ENCODE measurements around the gene RNF114.
A peak's percentile ranks its signal among the peaks of the same experiment; 100 is the strongest.
"Not testable (repeated sequence)": the region's sequence is repeated elsewhere in the genome, so short reads cannot be mapped to it uniquely, and the experiment has no call there.

RNF114 gene

GRCh38 chr20:49955830-49956396 lies 19.7 kb downstream of the RNF114 start:
- not testable (repeated sequence) for H3K27ac ChIP-seq, H3K4me3 ChIP-seq

- Histone ChIP-seq H3K27ac (no peak overlapping the region), H3K4me3 (no peak overlapping the region)
These were observed 20.5 kb downstream of the RNF114 start for GRCh38 chr20:49956689-49957088.

DNA sequence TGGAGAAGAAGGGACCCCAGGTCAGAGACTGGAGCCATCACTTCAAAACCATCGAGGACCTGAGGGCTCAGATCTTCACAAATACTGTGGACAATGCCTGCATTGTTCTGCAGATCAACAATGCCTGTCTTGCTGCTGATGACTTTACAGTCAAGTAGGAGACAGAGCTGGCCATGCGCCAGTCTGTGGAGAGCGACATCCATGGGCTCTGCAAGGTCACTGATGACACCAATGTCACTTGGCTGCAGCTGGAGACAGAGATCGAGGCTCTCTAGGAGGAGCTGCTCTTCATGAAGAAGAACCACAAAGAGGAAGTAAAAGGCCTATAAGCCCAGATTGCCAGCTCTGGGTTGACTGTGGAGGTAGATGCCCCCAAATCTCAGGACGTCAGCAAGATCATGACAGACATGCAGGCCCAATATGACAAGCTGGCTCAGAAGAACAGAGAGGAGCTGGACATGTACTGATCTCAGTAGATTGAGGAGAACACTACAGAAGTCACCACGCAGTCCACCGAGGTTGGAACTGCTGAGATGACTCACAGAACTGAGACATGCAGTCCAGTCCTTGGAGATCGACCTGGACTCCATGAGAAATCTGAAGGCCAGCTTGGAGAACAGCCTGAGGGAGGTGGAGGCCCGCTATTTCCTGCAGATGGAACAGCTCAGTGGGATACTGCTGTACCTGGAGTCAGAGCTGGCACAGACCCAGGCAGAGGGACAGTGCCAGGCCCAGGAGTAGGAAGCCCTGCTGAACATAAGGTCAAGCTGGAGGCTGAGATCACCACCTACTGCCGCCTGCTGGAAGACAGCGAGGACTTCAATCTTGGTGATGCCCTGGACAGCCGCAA lies 21.1 kb downstream of the RNF114 start:
- not testable (repeated sequence) for H3K4me3 ChIP-seq, H3K27ac ChIP-seq

DNA sequence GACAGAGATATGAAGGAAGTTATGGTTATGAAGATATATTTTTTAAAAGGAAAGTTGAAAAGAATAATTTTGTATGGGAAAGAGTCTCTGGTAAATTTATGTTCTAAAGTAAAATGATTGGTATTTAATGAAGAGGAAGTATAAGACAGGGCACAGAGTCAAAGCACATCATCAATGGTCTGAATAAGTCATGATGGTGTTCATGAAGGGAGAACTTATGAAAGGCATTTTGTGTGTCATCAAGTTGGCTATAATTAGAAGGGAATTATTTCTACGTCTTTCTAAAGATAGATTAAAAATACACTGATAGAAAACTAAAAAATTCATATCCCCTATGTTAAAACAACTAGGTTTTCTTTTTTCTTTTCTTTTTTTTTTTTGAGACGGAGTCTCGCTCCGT lies 25.2 kb downstream of the RNF114 start:
- Histone ChIP-seq H3K4me3 (no peak overlapping the region), H3K27ac (no peak overlapping the region)

DNA sequence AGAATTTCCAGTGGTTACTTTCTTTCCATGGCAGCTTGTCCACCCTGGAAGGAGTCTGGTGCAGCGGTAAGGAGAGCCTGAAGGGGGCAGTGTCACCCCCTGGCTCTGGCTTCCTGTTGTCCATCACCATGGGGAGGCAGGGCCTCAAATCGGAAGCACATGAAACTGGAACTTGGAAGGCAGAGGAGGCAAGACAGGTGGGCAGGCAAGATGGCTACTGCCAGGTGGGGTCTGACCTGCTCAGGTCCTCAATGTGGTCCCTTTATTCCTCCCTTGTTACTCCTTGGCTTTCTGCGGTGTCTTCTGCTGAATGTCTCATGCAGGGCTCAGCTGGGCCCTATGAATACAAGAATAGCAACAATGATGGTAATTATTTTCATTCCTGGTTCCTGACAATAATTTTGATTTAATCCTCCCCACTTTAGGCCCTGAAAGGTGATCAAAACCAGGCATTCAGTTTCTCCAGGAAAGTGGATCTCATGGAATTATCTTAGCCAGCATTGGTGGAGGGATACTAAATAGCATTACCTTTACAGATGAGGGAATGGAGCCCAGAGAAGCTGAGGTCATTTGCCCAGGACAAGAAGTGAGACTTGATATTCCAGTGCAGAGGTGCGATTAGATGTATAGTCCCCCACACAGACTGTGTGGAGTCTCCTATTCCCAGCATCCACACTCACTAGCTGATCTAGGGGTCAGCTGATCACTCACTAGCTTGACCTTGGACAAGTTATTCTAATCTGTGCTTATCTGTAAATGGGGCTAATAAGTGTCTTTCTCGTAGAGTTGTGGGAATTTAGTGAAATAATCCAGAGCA lies 29.0 kb downstream of the RNF114 start:
- no peak overlapping the region for H3K4me3 ChIP-seq
- no peak overlapping the region for H3K27ac ChIP-seq

- no peak overlapping the region for H3K27ac ChIP-seq
- no peak overlapping the region for H3K4me3 ChIP-seq
These were observed 29.6 kb downstream of the RNF114 start for GRCh38 chr20:49965781-49966305.

DNA sequence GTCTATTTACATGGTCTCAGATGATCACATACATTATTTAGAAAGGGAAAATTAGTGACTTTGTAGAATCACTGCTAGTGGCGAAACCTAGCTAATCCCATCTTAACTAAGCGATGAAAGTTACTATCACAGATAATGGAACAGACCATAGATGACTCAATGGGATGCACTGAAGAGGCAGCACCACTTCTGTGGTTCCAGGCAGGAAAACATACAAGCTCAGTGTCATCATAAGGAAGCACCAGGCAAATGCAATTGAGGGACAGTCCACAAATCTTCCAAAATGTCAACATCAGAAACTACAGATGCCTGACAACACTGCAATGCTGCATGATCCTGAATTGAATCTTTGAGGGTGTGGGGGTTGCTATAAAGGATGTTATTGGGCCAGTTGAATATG lies 30.7 kb downstream of the RNF114 start:
- Histone ChIP-seq H3K4me3 (no peak overlapping the region), H3K27ac (no peak overlapping the region)

DNA sequence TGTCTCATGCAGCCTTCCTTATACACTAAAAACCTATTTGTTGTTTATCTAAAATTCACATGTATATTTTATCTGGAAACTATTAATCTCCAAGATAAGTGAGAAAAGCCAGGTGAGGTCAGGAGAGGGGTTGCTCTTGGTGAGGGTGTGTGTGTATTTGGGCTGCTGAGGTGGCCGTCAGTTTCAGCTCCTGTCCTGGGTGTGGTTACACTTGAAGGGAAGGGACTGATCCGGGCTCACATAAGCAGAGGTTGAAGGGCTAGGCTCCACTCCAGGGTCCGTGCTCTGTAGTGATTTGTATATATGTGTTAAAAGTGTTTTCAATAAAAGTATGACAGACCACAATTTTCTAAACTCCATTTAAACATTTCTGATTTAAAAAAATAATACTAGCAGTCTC lies 33.0 kb downstream of the RNF114 start:
- no peak overlapping the region for H3K27ac ChIP-seq

DNA sequence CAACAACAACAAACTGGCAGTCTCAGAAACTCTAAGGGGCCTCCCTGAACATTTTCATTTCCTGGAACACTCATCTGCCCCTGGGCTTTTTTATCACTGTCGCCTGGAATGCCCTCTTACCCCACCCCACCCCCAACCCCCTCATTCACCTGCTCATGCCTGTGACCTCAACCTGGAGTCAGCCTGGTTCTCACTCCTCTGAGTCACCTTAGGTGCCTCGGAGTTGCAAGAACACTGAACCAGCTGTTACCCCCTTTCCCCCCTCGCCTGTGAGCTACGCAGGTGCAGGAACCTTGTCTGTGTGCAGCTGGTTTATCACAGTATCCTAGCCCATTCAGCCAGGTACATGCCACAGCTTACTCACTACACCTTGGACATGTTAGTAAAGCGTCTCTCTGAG lies 33.7 kb downstream of the RNF114 start:
- Histone ChIP-seq H3K27ac (no peak overlapping the region), H3K4me3 (no peak overlapping the region)

More for the DNA sequence above, 33.0 kb downstream of the RNF114 start:
- H3K4me3 ChIP-seq = no peak overlapping the region

DNA sequence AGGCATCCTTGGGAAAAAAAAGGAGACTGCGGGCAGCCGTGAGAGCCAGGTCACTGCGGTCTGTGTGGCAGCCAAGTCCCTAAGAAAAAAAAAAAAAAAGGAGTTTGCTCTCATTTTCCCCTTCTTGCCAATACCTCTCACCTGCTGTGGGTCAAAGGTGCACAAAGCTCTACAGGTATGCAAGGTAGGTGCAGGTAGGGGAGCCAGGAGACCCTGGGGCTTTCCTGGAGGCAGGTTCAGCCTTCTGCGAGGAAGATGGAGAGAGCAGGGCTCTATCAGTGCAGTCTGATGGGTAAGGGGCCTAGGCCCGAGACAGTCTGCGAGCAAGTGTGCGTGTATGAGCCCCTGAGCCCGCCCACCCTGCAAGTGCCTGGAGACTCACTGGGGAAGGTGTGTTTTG lies 34.3 kb downstream of the RNF114 start:
- no peak overlapping the region for H3K4me3 ChIP-seq
- H3K27ac ChIP-seq = no peak overlapping the region

- no peak overlapping the region for H3K4me3 ChIP-seq
- H3K27ac ChIP-seq = no peak overlapping the region
These were observed 37.8 kb downstream of the RNF114 start for GRCh38 chr20:49973981-49974380.

GRCh38 chr20:49976542-49976941 lies 40.3 kb downstream of the RNF114 start:
- Histone ChIP-seq H3K4me3 (no peak overlapping the region), H3K27ac (no peak overlapping the region)

DNA sequence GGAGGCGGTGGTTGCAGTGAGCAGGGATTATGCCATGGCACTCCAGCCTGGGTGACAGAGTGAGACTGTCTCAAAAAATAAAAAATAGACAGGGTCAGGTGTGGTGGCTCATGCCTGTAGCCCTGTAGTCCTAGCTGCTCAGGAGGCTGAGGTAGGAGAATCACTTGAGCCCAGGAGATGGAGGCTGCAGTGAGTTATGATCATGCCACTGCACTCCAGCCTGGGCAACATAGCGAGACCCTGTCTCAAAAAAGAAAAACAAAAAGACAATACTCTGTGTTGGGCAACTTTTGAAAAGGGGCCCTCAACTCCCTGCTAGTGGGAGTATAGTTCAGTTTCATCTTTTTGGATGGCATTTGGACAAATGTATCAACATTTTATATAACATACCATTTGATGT lies 41.5 kb downstream of the RNF114 start:
- H3K4me3 ChIP-seq, H3K27ac ChIP-seq: not testable (repeated sequence)

DNA sequence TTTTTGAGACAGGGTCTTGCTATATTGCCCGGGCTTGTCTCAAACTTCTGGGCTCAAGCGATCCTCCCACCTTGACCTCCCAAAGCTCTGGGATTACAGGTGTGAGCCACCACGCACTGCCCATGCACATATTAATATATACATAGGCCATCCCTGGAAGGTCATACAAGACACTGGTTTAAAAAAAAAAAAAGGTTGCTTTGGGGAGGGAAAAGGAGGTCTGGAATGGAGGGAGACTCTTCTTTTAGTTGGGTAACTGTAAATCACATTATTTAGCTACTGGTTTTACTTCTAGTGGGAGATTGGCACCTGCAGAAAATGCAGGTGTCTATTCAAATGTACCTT lies 42.5 kb downstream of the RNF114 start:
- Histone ChIP-seq H3K4me3 (no peak overlapping the region), H3K27ac (no peak overlapping the region)

DNA sequence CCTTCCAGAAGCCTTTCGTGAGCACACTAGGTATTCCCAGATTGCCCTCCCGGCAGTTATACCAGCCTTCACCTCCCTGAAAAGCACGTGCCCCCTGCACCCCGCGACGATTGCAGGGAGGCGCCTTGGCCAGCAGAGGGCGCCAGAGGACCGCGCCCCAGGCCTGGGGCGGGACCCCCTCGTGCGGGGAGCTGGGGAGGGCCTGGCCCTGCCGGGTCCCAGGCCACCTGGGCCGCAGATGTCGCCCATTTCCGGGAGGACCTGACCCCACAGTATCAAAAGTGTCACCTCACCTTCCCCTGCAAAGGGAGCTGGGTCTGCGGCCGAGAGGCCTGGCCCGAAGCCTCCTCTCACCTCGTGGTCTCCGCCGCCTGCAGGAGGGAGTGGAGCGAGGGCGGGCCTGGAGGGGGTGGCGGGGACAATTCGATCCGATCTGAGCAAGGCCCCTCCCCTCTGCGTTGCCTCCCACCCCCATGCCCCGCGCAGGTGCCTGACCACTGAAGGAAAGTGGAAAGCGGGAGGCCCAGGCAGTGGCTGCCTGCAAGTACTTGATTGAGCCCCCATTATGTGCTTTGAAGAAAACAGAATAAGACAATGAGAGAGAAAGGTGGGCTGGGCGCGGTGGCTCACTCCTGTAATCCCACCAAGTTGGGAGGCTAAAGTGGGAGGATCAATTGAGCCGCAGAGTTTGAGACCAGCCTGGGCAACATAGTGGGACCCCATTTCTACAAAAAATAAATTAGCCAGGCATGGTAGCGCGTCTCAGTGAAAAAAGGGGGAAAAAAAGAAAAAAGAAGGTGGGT lies 43.0 kb downstream of the RNF114 start:
- no peak overlapping the region for H3K27ac ChIP-seq
- no peak overlapping the region for H3K4me3 ChIP-seq

DNA sequence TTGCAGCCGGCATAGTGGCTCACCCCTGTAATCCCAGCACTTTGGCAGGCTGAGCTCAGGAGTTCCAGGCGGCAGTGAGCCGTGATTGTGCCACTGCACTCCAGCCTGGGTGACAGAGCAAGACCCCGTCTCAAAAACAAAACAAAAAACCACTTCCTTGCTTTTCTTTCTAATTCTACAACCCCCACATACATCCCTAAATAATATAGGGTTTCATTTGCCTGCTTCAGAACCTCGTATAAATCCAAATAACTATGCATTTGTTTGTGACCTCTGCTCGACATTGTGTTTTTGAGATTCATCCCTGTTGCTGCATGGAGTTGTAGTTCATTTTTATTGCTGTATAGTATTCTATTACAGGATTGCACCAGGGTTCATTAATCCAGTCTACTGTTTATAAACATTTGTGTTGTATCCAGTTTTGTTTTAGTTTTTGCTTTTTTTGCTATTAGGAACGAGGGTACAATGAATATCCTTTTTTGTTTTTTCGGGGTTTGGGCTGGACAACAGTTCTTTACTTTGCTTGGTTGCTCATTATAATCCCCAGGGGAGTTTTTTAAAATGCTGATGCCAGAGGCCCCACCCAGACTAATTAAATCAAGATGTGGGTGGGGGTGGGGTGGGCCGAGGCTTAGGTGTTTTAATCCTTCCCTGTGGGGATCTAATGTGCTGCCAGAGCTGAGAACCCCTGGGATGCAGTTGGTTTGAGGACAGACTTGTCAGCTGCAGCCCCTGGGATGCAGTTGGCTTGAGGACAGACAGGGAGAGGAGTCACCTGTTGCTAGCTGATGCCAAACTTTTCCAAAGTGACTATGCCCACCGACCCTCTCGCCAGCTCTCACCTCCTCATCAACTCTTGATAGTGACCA lies 44.2 kb downstream of the RNF114 start:
- Histone ChIP-seq H3K4me3 (no peak overlapping the region), H3K27ac (no peak overlapping the region)

DNA sequence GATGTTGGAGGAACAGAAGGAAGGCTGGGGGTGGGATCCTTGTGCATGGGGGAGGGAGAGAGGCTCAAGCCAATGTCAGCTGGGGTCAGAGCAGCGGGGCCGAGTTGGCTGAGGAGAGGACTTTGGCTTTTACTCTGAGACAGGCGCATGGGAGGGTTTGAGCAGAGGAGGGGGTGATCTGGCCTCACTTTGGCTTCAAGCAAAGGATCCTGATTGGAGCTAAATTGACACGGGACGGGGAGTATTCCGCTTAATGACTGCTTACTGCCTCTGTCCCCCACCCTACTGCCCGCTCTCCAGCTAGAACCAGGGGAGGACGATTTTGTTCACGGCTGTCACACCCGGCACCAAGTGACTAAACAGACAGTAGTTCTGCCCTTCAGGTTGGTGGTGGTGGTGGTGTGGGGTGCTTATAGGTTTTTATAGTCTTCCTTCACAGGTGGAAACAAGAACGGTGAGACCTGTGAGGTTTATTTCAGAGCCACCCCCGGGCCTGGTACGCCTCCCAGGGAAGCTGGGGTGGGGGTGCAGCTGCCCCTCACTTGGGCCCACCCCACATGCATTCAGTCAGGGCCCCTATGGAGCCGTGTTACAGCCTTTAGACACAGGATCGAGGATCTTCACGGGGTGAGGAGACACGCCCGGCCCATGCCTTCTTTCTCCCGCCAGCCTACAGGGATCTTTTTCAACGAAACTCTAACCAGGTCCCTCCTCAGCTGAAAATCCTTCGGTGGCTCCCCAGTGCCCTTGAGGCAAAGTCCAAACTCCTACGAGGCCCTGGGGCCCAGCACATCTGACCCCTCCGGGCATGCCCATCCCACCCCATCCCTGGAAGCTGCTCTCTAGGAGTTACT lies 45.2 kb downstream of the RNF114 start:
- Histone ChIP-seq H3K4me3 (no peak overlapping the region), H3K27ac (peak overlapping the region in 2 of 21 experiments; percentile 5 to 82)

- peak overlapping the region in 3 of 7 experiments; percentile 33 to 46 (median 40) for H3K4me3 ChIP-seq
- peak overlapping the region in 4 of 21 experiments; percentile 5 to 82 (median 60) for H3K27ac ChIP-seq
These were observed 45.8 kb downstream of the RNF114 start for GRCh38 chr20:49982072-49982345.
